ENCODE measurements around the gene MRGPRX4.

MRGPRX4 gene

GRCh38 chr11:18172666-18173065 lies at the start of gene MRGPRX4:
Gene MRGPRX4 (plus strand): TSS chr11:18172837. CDS start chr11:18173257, 420 bp downstream.
- TF ChIP-seq TCF12 (IDR thresholded peaks at IDR 0.05; ENCODE audit: low read depth), result no peak
- TF ChIP-seq ZBTB7A (IDR thresholded peaks at IDR 0.05; ENCODE audit: low read depth), result no peak
- no peak for TF ChIP-seq YY1 (IDR thresholded peaks at IDR 0.05; ENCODE audit: low read depth)
- no peak for TF ChIP-seq MAX (IDR thresholded peaks at IDR 0.05)
- TF ChIP-seq EGR1 (IDR thresholded peaks at IDR 0.05), result no peak
- TF ChIP-seq TEAD4 (IDR thresholded peaks at IDR 0.05), result no peak
- no peak for TF ChIP-seq NFIC (IDR thresholded peaks at IDR 0.05)
- no peak for TF ChIP-seq RAD21 (IDR thresholded peaks at IDR 0.05; ENCODE audit: low read depth)
- TF ChIP-seq TAF1 (IDR thresholded peaks at IDR 0.05; ENCODE audit: low read depth), result no peak
- TF ChIP-seq, protein P1, sequence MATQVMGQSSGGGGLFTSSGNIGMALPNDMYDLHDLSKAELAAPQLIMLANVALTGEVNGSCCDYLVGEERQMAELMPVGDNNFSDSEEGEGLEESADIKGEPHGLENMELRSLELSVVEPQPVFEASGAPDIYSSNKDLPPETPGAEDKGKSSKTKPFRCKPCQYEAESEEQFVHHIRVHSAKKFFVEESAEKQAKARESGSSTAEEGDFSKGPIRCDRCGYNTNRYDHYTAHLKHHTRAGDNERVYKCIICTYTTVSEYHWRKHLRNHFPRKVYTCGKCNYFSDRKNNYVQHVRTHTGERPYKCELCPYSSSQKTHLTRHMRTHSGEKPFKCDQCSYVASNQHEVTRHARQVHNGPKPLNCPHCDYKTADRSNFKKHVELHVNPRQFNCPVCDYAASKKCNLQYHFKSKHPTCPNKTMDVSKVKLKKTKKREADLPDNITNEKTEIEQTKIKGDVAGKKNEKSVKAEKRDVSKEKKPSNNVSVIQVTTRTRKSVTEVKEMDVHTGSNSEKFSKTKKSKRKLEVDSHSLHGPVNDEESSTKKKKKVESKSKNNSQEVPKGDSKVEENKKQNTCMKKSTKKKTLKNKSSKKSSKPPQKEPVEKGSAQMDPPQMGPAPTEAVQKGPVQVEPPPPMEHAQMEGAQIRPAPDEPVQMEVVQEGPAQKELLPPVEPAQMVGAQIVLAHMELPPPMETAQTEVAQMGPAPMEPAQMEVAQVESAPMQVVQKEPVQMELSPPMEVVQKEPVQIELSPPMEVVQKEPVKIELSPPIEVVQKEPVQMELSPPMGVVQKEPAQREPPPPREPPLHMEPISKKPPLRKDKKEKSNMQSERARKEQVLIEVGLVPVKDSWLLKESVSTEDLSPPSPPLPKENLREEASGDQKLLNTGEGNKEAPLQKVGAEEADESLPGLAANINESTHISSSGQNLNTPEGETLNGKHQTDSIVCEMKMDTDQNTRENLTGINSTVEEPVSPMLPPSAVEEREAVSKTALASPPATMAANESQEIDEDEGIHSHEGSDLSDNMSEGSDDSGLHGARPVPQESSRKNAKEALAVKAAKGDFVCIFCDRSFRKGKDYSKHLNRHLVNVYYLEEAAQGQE (IDR thresholded peaks at IDR 0.05; ENCODE audit: low read depth), result no peak
- no peak for TF ChIP-seq FOXM1 (IDR thresholded peaks at IDR 0.05; ENCODE audit: borderline replicate concordance, low read depth)
- TF ChIP-seq CREB1 (IDR thresholded peaks at IDR 0.05; ENCODE audit: low read depth), result no peak
- TF ChIP-seq, protein P2, sequence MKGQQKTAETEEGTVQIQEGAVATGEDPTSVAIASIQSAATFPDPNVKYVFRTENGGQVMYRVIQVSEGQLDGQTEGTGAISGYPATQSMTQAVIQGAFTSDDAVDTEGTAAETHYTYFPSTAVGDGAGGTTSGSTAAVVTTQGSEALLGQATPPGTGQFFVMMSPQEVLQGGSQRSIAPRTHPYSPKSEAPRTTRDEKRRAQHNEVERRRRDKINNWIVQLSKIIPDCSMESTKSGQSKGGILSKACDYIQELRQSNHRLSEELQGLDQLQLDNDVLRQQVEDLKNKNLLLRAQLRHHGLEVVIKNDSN (IDR thresholded peaks at IDR 0.05), result no peak
- no peak for TF ChIP-seq EP300 (IDR thresholded peaks at IDR 0.05; ENCODE audit: borderline replicate concordance)
- TF ChIP-seq CEBPB (IDR thresholded peaks at IDR 0.05), result no peak

GRCh38 chr11:18132341-18132740 lies 40.3 kb upstream of the MRGPRX4 start, which contains the start of gene MRGPRX3:
Gene MRGPRX3 (plus strand): TSS chr11:18132571. CDS start chr11:18137203, 4,632 bp downstream.
- TF ChIP-seq CEBPB (IDR thresholded peaks at IDR 0.05), result no peak
- TF ChIP-seq, protein P2 (IDR thresholded peaks at IDR 0.05), result no peak
- TF ChIP-seq TEAD4 (IDR thresholded peaks at IDR 0.05), result no peak
- no peak for TF ChIP-seq NFIC (IDR thresholded peaks at IDR 0.05)
- TF ChIP-seq, protein P1 (IDR thresholded peaks at IDR 0.05; ENCODE audit: low read depth), result no peak
- TF ChIP-seq FOXM1 (IDR thresholded peaks at IDR 0.05; ENCODE audit: borderline replicate concordance, low read depth), result no peak
- no peak for TF ChIP-seq RAD21 (IDR thresholded peaks at IDR 0.05; ENCODE audit: low read depth)
- no peak for TF ChIP-seq MAX (IDR thresholded peaks at IDR 0.05)
- TF ChIP-seq EGR1 (IDR thresholded peaks at IDR 0.05), result no peak
- no peak for TF ChIP-seq YY1 (IDR thresholded peaks at IDR 0.05; ENCODE audit: low read depth)
- TF ChIP-seq TAF1 (IDR thresholded peaks at IDR 0.05; ENCODE audit: low read depth), result no peak

GRCh38 chr11:18135308-18135707 lies 37.3 kb upstream of the MRGPRX4 start:
- no peak for TF ChIP-seq EP300 (IDR thresholded peaks at IDR 0.05; ENCODE audit: borderline replicate concordance)
- no peak for TF ChIP-seq TEAD4 (IDR thresholded peaks at IDR 0.05)

- TF ChIP-seq YY1 (IDR thresholded peaks at IDR 0.05; ENCODE audit: low read depth) (no peak), EP300 (IDR thresholded peaks at IDR 0.05; ENCODE audit: borderline replicate concordance) (no peak), EGR1 (IDR thresholded peaks at IDR 0.05) (no peak), RAD21 (IDR thresholded peaks at IDR 0.05; ENCODE audit: low read depth) (no peak), MAX (IDR thresholded peaks at IDR 0.05) (no peak), ZBTB7A (IDR thresholded peaks at IDR 0.05; ENCODE audit: low read depth) (no peak), CEBPB (IDR thresholded peaks at IDR 0.05) (no peak), NFIC (IDR thresholded peaks at IDR 0.05) (no peak), TEAD4 (IDR thresholded peaks at IDR 0.05) (no peak), FOXM1 (IDR thresholded peaks at IDR 0.05; ENCODE audit: borderline replicate concordance, low read depth) (no peak), TCF12 (IDR thresholded peaks at IDR 0.05; ENCODE audit: low read depth) (no peak)
- TF ChIP-seq, protein P2 (IDR thresholded peaks at IDR 0.05), result no peak
- TF ChIP-seq, protein P1 (IDR thresholded peaks at IDR 0.05; ENCODE audit: low read depth), result no peak
Measured at GRCh38 chr11:18137186-18137800, 35.3 kb upstream of the MRGPRX4 start.
